ENCODE measurements around the gene SCAF11. TPM values are rescaled to one million over a fixed set of nuclear protein-coding genes. Genes with fewer than 3 reads are reported as not detected.
"Not testable (repeated sequence)": the region's sequence is repeated elsewhere in the genome, so short reads cannot be mapped to it uniquely, and the experiment has no call there.

Gene SCAF11
- 45.7 TPM for total RNA-seq

GRCh38 chr12:45990468-45991283 is at the start of gene SCAF11:
TSS of gene SCAF11 (minus strand) at chr12:45990574. CDS start at chr12:45964167, 26,407 bp downstream.
- ATAC-seq = peak; percentile 83
- DNase-seq (ENCODE audit: low spot score) = peak; percentile 100

GRCh38 chr12:46037066-46037465 is 46.7 kb upstream of the SCAF11 start:
- ATAC-seq; DNase-seq (ENCODE audit: low spot score): not testable (repeated sequence)

- DNase-seq (ENCODE audit: low spot score) (no peak), ATAC-seq (no peak)
Observed at GRCh38 chr12:46027172-46027571, 36.8 kb upstream of the SCAF11 start.

GRCh38 chr12:46024099-46024498 is 33.7 kb upstream of the SCAF11 start:
- DNase-seq (ENCODE audit: low spot score) = no peak
- ATAC-seq = no peak

GRCh38 chr12:46020768-46021167 is 30.4 kb upstream of the SCAF11 start:
- ATAC-seq = no peak
- no peak for DNase-seq (ENCODE audit: low spot score)

- not testable (repeated sequence) for ATAC-seq; DNase-seq (ENCODE audit: low spot score)
Observed at GRCh38 chr12:46018712-46019111, 28.3 kb upstream of the SCAF11 start.

- not testable (repeated sequence) for ATAC-seq; DNase-seq (ENCODE audit: low spot score)
Observed at GRCh38 chr12:46017866-46018375, 27.5 kb upstream of the SCAF11 start.

GRCh38 chr12:46005823-46006222 is 15.4 kb upstream of the SCAF11 start:
- ATAC-seq = no peak
- no peak for DNase-seq (ENCODE audit: low spot score)

- DNase-seq (ENCODE audit: low spot score) = no peak
- peak; percentile 37 for ATAC-seq
Observed at GRCh38 chr12:46005151-46005797, 14.9 kb upstream of the SCAF11 start.

- ATAC-seq = no peak
- DNase-seq (ENCODE audit: low spot score) = no peak
Observed at GRCh38 chr12:46004715-46005114, 14.3 kb upstream of the SCAF11 start.

- not testable (repeated sequence) for ATAC-seq
Observed at GRCh38 chr12:46000076-46000475, 9.7 kb upstream of the SCAF11 start.

GRCh38 chr12:45994736-45995135 is 4.4 kb upstream of the SCAF11 start:
- no peak for DNase-seq (ENCODE audit: low spot score)
- no peak for ATAC-seq

More at GRCh38 chr12:46000076-46000475, 9.7 kb upstream of the SCAF11 start:
- not testable (repeated sequence) for DNase-seq (ENCODE audit: low spot score)

- ATAC-seq = peak; percentile 54
Observed at GRCh38 chr12:45991284-45992249, 1.2 kb upstream of the SCAF11 start.

GRCh38 chr12:45989721-45990467 is 480 bp downstream of the SCAF11 start:
- DNase-seq (ENCODE audit: low spot score) = peak; percentile 86
- peak; percentile 50 for ATAC-seq

More at GRCh38 chr12:45991284-45992249, 1.2 kb upstream of the SCAF11 start:
- peak; percentile 82 for DNase-seq (ENCODE audit: low spot score)

GRCh38 chr12:45989287-45989686 is 1.1 kb downstream of the SCAF11 start:
- no peak for DNase-seq (ENCODE audit: low spot score)
- ATAC-seq = no peak

- DNase-seq (ENCODE audit: low spot score) (no peak), ATAC-seq (no peak)
Observed at GRCh38 chr12:45988264-45988663, 2.1 kb downstream of the SCAF11 start.

GRCh38 chr12:45987340-45987727 is 3.0 kb downstream of the SCAF11 start:
- DNase-seq (ENCODE audit: low spot score) = no peak
- ATAC-seq = no peak

GRCh38 chr12:45986641-45987339 is 3.6 kb downstream of the SCAF11 start:
- ATAC-seq = no peak
- no peak for DNase-seq (ENCODE audit: low spot score)

Data from left lobe of liver (tissue), 2 donors.